Measurements from ENCODE around the gene IDH3G. TPM values are rescaled to one million over a fixed set of nuclear protein-coding genes. Genes with fewer than 3 reads are reported as not detected.

Gene IDH3G
- total and polyA plus RNA-seq, 2 of the 8 experiments (the other 6 are each of a cell fraction or from before 2014, with no cell fraction given): 39.4 to 66.7 TPM

GRCh38 chrX:153804100-153804595 is 10.0 kb upstream of the IDH3G start:
- H2BK15ac ChIP-seq (ENCODE audit: low read length): no peak overlapping the region
- H3K14ac ChIP-seq (ENCODE audit: insufficient read length): no peak overlapping the region
- FAIRE-seq (no peak), DNase-seq (ENCODE audit: low read depth in 1 of 2, low spot score in 2 of 2) (no peak)
- no peak overlapping the region for H3K4ac ChIP-seq (replicated peaks; ENCODE audit: insufficient read length, low read depth, low read length)
- no peak overlapping the region for H2BK5ac ChIP-seq (ENCODE audit: low read depth, low read length)
- H3K4me2 ChIP-seq (ENCODE audit: insufficient read depth in 1 of 2, low read depth in 2 of 2, low read length in 2 of 2): no peak overlapping the region
- H3K56ac ChIP-seq (replicated peaks; ENCODE audit: insufficient read length, low read depth, low read length): no peak overlapping the region
- H2AK5ac ChIP-seq (ENCODE audit: low read depth, low read length): no peak overlapping the region
- no peak overlapping the region for H2BK12ac ChIP-seq (ENCODE audit: low read depth, low read length)
- H3K23ac ChIP-seq (ENCODE audit: insufficient read length): no peak overlapping the region
- no peak overlapping the region for H4K91ac ChIP-seq (replicated peaks; ENCODE audit: insufficient read length, low read length)
- CTCF ChIA-PET (ENCODE audit: partially characterized antibody): interaction anchor here (0.6 to 0.7 kb wide), 2 partner anchors 14 to 21 kb away, joined by 3 read pairs; no protein-coding TSS in a partner anchor
- peaks cover 0 to 21% (median under 1%) of the 10 kb centered on the region in 4 experiments; a peak in 3 of 8 replicates for H3K36me3 ChIP-seq (ENCODE audit: control insufficient read depth in 2 of 4, insufficient read depth in 4 of 4, low read length in 3 of 4)
- no peak overlapping the region for H2BK20ac ChIP-seq (ENCODE audit: low read length)
- H3K27ac ChIP-seq (ENCODE audit: low read depth, low read length): no peak overlapping the region
- no peak overlapping the region for H3K18ac ChIP-seq (ENCODE audit: extremely low read depth, low read length)
- no peak overlapping the region for H4K5ac ChIP-seq (ENCODE audit: insufficient read length, low read depth, low read length)
- H3K4me1 ChIP-seq (replicated peaks in 1 of 4; ENCODE audit: control insufficient read depth in 3 of 4, insufficient read depth in 4 of 4, low read length in 3 of 4): no peaks in the 10 kb centered on the region
- H3K79me1 ChIP-seq (ENCODE audit: low read depth, low read length): peaks cover 3% of the 10 kb centered on the region
- POLR2A ChIA-PET (ENCODE audit: partially characterized antibody): interaction anchor here (0.6 to 5.4 kb wide), 7 partner anchors 9 to 205 kb away, joined by 3 to 22 read pairs (median 3); partner anchors contain the start of genes IDH3G and SSR4
- H2AFZ ChIP-seq (ENCODE audit: low read length): no peak overlapping the region
- H3K9ac ChIP-seq (replicated peaks in 1 of 4; ENCODE audit: extremely low read depth in 1 of 4, low read depth in 3 of 4, low read length in 3 of 4): no peak overlapping the region
- no peaks in the 10 kb centered on the region for H3K27me3 ChIP-seq (replicated peaks in 1 of 4; ENCODE audit: control insufficient read depth in 3 of 4, extremely low read depth in 1 of 4, insufficient read depth in 3 of 4, low read length in 3 of 4)
- peaks cover 2 to 17% of the 10 kb centered on the region in 2 experiments for H4K20me1 ChIP-seq (replicated peaks in 1 of 2; ENCODE audit: control insufficient read depth in 1 of 2, insufficient read depth in 2 of 2, low read length in 2 of 2)
- peaks cover 0 to 20% of the 10 kb centered on the region in 2 experiments; a peak in 2 of 4 replicates for H3K79me2 ChIP-seq (ENCODE audit: control insufficient read depth in 1 of 2, insufficient read depth in 2 of 2, low read length in 2 of 2)
- no peak overlapping the region for H2BK120ac ChIP-seq (replicated peaks; ENCODE audit: low read depth, low read length)
- 100% methylated on average over 4 of the region's 34 CpGs; no CpG with 5 or more reads in 1 of the 2 experiments for WGBS, 2 experiments (ENCODE audit: extremely low coverage in 1 of 2, insufficient coverage in 1 of 2, insufficient read length in 1 of 2, insufficient replicate concordance in 2 of 2, low coverage in 1 of 2, low lambda C conversion rate in 2 of 2, missing lambda C conversion rate in 1 of 2)
- H3K9me3 ChIP-seq (ENCODE audit: insufficient read depth in 2 of 2, low read depth in 1 of 2, low read length in 1 of 2): no peaks in the 10 kb centered on the region
- no peak overlapping the region for H3K4me3 ChIP-seq (ENCODE audit: extremely low read depth in 1 of 4, insufficient read depth in 2 of 4, low read depth in 3 of 4, low read length in 4 of 4)
- H4K8ac ChIP-seq (ENCODE audit: extremely low read depth, insufficient read depth, low read length): peak overlapping the region; percentile 51; the same call in 1 of the 2 replicates
- no peaks in the 10 kb centered on the region for H3K23me2 ChIP-seq (ENCODE audit: low read depth, low read length)
- TF ChIP-seq SP2 (IDR thresholded peaks at IDR 0.05; ENCODE audit: low read length) (no peak), BACH1 (IDR thresholded peaks at IDR 0.05; ENCODE audit: low read length) (no peak), RNF2 (IDR thresholded peaks at IDR 0.05; ENCODE audit: borderline replicate concordance, low read depth, low read length, missing control alignments, poor library complexity, severe bottlenecking) (no peak), YY1 (IDR thresholded peaks at IDR 0.05; ENCODE audit: low read depth, low read length) (no peak), SUZ12 (IDR thresholded peaks at IDR 0.05; ENCODE audit: low read length) (no peak), RXRA (IDR thresholded peaks at IDR 0.05; ENCODE audit: insufficient read depth, low read depth, low read length) (no peak), TAF7 (optimal IDR thresholded peaks at IDR 0.05; ENCODE audit: borderline replicate concordance, low read depth, low read length) (no peak), NRF1 (IDR thresholded peaks at IDR 0.05; ENCODE audit: low read depth, low read length) (no peak), FOSL1 (IDR thresholded peaks at IDR 0.05; ENCODE audit: insufficient read depth, low read depth, low read length) (no peak), CBX5 (IDR thresholded peaks at IDR 0.05; ENCODE audit: low read depth, low read length) (no peak), GABPA (IDR thresholded peaks at IDR 0.05; ENCODE audit: borderline replicate concordance, insufficient read depth, low read length) (no peak), TAF1 (IDR thresholded peaks at IDR 0.05; ENCODE audit: low read depth, low read length) (no peak)

Data from H1 (cell line).